ENCODE data around the gene ZKSCAN4.

Gene ZKSCAN4

DNA sequence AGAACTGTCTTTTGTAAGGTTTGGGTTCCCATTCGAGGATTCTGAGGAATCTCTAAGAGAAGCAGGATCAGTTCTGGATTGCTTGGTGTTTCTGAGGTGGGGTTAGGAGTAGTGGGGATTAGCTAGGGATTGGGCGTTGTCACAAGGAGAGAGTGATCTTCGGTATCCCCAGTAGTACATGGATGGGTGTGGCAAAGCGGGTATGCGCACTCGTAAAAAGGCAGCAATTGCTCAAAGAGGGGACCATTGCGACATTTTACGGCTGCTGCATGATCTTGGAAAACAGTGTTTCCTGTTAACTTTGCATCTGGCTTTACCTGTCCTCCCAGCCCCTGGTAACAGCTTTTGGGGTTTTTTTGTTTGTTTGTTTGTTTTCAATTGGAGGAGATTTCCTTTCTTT is 36.6 kb downstream of the ZKSCAN4 start:
- DNase-seq (ENCODE audit: low read depth) = peak; percentile 31
- TF ChIP-seq, protein P1, sequence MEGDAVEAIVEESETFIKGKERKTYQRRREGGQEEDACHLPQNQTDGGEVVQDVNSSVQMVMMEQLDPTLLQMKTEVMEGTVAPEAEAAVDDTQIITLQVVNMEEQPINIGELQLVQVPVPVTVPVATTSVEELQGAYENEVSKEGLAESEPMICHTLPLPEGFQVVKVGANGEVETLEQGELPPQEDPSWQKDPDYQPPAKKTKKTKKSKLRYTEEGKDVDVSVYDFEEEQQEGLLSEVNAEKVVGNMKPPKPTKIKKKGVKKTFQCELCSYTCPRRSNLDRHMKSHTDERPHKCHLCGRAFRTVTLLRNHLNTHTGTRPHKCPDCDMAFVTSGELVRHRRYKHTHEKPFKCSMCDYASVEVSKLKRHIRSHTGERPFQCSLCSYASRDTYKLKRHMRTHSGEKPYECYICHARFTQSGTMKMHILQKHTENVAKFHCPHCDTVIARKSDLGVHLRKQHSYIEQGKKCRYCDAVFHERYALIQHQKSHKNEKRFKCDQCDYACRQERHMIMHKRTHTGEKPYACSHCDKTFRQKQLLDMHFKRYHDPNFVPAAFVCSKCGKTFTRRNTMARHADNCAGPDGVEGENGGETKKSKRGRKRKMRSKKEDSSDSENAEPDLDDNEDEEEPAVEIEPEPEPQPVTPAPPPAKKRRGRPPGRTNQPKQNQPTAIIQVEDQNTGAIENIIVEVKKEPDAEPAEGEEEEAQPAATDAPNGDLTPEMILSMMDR (conservative IDR thresholded peaks at IDR 0.05; ENCODE audit: low read length) = no peak
- peak overlapping the region; percentile 4; the same call in 1 of the 2 replicates for H3K4me3 ChIP-seq (ENCODE audit: low read length)

DNA sequence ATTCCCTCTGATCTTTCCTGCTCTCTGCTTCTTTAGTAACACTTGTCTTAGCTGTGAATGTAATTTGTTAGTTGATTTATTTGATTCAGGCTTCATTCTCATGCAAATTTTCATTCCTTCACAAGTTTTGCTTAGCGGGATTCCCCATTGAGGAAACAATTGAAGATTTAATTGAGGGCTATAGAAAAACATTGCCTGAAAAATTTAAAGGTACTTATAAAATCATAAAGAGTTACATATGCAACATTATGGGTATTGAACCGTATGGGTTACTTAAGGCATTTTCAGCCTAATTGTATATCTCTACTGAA is 38.9 kb downstream of the ZKSCAN4 start:
- DNase-seq (ENCODE audit: low read depth) = no peak
- TF ChIP-seq, protein P1 (conservative IDR thresholded peaks at IDR 0.05; ENCODE audit: low read length) = no peak
- no peak overlapping the region for H3K4me3 ChIP-seq (ENCODE audit: low read length)

DNA sequence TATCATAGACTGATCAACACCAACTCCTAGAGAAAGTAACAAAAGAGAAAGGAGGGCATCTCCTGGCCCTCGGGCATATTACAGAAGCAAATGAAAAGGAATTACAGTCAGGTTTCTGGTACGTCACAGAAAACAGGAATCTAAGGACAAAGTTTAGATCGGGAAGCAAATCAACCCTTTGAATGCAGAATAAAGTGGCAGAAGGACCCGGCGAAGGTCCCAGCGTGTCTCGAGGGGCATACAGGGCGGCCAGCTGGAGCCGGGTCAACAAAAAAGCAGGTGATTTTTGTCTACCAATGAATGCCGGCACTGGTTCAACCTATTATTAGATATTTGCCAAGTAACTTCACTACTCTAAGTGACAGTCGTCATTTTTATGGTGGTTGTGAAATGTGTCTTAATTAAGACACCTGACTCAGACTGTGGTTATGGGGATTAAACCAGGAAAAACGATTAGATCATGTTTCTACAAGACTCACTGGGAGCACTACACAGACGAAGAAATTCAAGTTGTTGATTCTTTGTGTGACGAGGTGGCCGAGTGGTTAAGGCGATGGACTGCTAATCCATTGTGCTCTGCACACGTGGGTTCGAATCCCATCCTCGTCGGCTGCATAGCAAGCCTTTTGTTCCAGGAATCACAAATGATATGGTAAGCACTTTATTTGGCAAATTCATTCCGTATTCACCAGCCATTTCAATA is 39.4 kb downstream of the ZKSCAN4 start:
- H3K4me3 ChIP-seq (ENCODE audit: low read length) = peak overlapping the region; percentile 61
- TF ChIP-seq, protein P1 (conservative IDR thresholded peaks at IDR 0.05; ENCODE audit: low read length) = no peak
- peak; percentile 86 for DNase-seq (ENCODE audit: low read depth)

DNA sequence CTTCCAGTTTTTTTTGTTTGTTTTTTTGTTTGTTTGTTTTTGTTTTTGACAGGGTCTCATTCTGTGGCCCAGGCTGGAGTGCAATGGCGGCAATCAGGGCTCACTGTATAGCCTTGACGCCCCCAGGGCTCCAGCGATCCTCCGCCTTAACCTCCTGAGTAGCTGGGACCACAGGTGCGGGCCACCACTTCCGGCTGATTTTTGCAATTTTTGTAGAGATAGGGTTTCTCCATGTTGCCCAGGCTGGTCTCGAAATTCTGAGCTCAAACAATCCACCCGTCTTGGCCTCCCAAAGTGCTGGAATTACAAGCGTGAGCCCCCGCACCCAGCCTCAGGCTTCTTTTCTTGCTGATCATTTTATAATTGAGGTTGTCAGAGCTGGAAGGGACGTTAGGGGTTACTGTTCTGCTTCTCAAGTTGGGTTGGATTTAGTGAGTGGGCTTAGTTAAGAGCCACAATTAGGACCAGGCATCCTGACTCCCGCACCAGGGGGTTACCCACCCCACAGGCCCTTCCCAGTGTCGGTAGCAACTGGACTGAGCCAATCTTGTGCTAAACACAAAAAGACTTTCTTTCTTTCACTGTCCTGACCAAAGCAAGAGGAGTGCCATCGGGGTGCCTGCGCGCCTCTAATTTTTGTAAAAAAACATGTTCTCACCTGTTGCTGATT is 40.1 kb downstream of the ZKSCAN4 start:
- DNase-seq (ENCODE audit: low read depth) = no peak
- TF ChIP-seq, protein P1 (conservative IDR thresholded peaks at IDR 0.05; ENCODE audit: low read length) = no peak
- peak overlapping the region; percentile 61 for H3K4me3 ChIP-seq (ENCODE audit: low read length)

DNA sequence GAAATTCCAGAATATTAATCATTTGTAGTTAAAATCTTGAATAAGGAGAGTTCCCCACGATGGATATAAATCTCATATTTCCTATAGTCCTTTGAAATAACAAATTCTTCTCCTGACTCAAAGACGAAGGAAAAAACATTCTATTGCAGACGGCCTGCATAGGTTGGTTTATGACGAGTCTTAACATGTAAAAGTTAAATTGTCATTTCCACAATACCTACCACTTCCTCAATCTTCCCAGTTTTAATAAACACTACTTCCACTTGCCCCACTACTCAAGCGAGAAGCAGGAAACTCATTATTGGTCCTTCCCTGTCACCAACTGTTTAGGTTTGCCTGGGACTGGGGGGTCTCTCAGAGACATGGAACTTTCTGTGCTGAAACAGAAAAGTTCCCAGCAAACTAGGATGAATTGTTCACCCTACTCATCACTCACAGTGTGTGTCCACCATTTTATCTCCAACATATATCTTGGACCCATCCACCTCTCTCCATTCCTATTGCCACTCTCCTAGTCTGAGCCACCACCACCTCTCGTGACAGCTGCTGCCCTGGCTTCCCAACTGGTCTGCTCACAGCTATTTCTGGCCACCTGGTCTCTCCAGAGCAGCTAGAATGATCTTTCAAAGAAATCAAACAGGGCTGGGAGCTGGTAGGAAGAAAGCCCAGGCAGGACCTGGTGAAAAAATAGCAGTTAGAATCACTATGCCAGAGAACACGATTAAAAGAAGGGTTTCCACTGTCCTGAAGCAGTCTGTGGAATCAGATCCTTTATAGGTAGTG is 42.1 kb downstream of the ZKSCAN4 start:
- DNase-seq (ENCODE audit: low read depth) = no peak
- TF ChIP-seq, protein P1 (conservative IDR thresholded peaks at IDR 0.05; ENCODE audit: low read length) = no peak
- no peak overlapping the region for H3K4me3 ChIP-seq (ENCODE audit: low read length)

DNA sequence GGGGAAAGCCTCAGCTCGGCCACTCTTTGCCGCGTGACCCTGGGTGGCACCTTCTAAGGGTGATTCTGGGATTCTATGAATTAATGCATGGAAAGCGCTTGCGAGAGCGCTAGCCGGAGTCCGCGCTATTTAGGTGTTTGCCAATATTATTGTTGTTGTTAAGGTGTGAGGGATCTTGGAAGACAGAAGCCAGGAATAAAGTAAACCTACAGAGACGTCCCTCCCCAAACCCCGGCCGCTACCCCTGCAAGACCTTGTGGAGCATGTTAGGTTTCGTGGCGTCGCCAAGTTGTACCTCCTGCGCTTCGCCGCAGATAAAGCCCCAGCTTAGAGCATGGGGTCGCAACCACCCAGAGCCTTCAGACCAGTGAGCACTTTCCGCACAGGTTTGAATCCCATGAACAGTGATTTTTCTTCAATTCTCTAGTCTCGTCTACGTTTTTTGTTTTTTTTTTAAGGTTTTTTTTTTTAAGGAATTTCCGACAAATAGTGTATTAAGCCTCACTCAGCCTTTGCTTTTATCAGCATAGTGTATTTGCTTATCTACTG is 43.9 kb downstream of the ZKSCAN4 start:
- no peak for DNase-seq (ENCODE audit: low read depth)
- peak overlapping the region; percentile 55 for H3K4me3 ChIP-seq (ENCODE audit: low read length)
- TF ChIP-seq, protein P1 (conservative IDR thresholded peaks at IDR 0.05; ENCODE audit: low read length) = no peak

All from AG10803 (cell line).